Activated B cell treated with CpG ODN at 0.5 μM for 24 hours (primary cell): ENCODE data around the gene CACNB1. TPM values are rescaled to one million over a fixed set of nuclear protein-coding genes. Genes with fewer than 3 reads are reported as not detected.

ENCODE experiments used
- ATAC-seq: fragments of 200-7000 bp; cut with Tn5 transposase; one replicate; pipeline ENCODE4 v1.10.0; 2021; ENCODE audit warnings: low read depth, mild to moderate bottlenecking, moderate library complexity
- CTCF ChIA-PET: fragments of 350-600 bp; sonication (Branson Sonifier 250); formaldehyde crosslinking; loops from one replicate; lab custom pipeline; 2021; ENCODE audit warnings: antibody characterized with exemption; lab: Charles Lee
- POLR2A ChIA-PET: fragments of 350-600 bp; sonication (Branson Sonifier 250); formaldehyde crosslinking; loops from one replicate; lab custom pipeline; 2021; ENCODE audit warnings: antibody characterized with exemption; lab: Charles Lee
- DNase-seq: peaks from one replicate; pipeline ENCODE4 v3.0.0; 2022
- H3K27ac Mint-ChIP-seq: one replicate; pipeline ENCODE4 v1.8.0; 2020; ENCODE audit warnings: mixed read lengths
- H3K27me3 Mint-ChIP-seq: one replicate; pipeline ENCODE4 v1.8.0; 2021; ENCODE audit warnings: mixed read lengths
- H3K36me3 Mint-ChIP-seq: one replicate; pipeline ENCODE4 v1.8.0; 2021; ENCODE audit warnings: low read depth, mixed read lengths
- H3K4me1 Mint-ChIP-seq: one replicate; pipeline ENCODE4 v1.8.0; 2021; ENCODE audit warnings: mixed read lengths
- H3K4me3 Mint-ChIP-seq: one replicate; pipeline ENCODE4 v1.8.0; 2020; ENCODE audit warnings: mild to moderate bottlenecking, mixed read lengths
- H3K9me3 Mint-ChIP-seq: one replicate; pipeline ENCODE4 v1.8.0; 2020; ENCODE audit warnings: mixed read lengths
- intact Hi-C: fragments of 100-400 bp; cut with micrococcal nuclease; formaldehyde crosslinking; loops from one replicate; pipeline ENCODE4 v1.15.1; 2024
- total RNA-seq: library from RNA; stranded (reverse); gene quantifications from 2 replicates; pipeline ENCODE4 v1.2.3, GENCODE V29; 2022
- TF ChIP-seq, protein P1 (sequence below): fragments of 200-600 bp; IDR thresholded peaks from one replicate; pipeline ENCODE4 v1.8.0; 2022; ENCODE audit warnings: antibody characterized with exemption, mild to moderate bottlenecking

Gene CACNB1
- total RNA-seq, 1 donor from 2014 or later: 5.7 TPM

DNA sequence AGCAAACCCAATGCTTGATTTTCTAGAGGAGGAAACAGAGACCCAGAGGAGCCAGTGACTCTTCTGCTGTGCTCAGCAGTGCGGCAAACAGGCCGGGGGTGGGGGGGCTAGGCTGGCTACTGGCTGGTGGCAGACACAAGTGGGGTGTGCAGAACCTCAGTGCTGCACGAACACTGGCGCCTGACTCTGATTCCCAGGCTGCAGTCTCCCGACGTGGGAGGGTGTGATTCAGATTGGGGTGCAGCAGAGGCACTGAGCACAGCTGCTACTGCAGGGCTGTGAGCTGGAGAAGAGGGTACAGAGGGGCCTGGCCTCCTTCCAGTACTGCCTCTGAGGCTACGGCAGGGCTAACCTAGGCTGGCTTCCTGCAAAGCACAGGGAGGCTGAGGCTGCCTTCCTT, 10.7 kb upstream of the CACNB1 start:
- ATAC-seq (peak; percentile 15), DNase-seq (no peak)
- peaks cover 24% of the 10 kb centered on the region for H3K36me3 Mint-ChIP-seq
- ChIA-PET POLR2A (interaction anchor here (0.7 to 3.7 kb wide), 5 partner anchors 8 to 784 kb away, joined by 3 to 57 read pairs (median 4); partner anchors contain the start of gene RPL19), CTCF (interaction anchor here (0.9 to 7.4 kb wide), 4 partner anchors 28 to 414 kb away, joined by 3 to 177 read pairs (median 78); no protein-coding TSS in a partner anchor)
- H3K27me3 Mint-ChIP-seq: peaks cover 8% of the 10 kb centered on the region
- no peak overlapping the region for H3K27ac Mint-ChIP-seq
- no peak overlapping the region for H3K4me3 Mint-ChIP-seq
- no peaks in the 10 kb centered on the region for H3K9me3 Mint-ChIP-seq
- intact Hi-C loops: loop anchor here (2.0 to 10.0 kb wide), 2 partner anchors 17 to 417 kb away; partner anchors contain the start of genes PPP1R1B and STAC2
- peaks cover 45% of the 10 kb centered on the region for H3K4me1 Mint-ChIP-seq
- TF ChIP-seq, protein P1, sequence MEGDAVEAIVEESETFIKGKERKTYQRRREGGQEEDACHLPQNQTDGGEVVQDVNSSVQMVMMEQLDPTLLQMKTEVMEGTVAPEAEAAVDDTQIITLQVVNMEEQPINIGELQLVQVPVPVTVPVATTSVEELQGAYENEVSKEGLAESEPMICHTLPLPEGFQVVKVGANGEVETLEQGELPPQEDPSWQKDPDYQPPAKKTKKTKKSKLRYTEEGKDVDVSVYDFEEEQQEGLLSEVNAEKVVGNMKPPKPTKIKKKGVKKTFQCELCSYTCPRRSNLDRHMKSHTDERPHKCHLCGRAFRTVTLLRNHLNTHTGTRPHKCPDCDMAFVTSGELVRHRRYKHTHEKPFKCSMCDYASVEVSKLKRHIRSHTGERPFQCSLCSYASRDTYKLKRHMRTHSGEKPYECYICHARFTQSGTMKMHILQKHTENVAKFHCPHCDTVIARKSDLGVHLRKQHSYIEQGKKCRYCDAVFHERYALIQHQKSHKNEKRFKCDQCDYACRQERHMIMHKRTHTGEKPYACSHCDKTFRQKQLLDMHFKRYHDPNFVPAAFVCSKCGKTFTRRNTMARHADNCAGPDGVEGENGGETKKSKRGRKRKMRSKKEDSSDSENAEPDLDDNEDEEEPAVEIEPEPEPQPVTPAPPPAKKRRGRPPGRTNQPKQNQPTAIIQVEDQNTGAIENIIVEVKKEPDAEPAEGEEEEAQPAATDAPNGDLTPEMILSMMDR: no peak

DNA sequence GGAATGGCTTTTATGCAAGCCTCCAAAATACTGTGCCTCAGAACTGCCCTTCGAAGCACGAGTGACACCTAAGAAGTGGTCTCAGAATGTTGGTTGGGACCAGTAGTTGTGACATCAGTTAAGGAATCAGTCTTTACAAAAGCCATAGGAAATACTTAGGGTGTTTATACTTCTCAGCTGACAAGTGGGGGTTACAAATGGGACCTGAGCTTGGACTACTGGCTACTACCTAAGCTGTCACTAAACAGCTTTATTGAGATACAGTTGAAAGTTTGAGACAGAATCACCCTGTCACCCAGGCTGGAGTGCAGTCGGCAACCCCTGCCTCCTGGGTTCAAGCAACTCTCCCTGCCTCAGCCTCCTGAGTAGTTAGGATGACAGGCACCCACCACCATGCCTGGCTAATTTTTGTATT, 7.7 kb upstream of the CACNB1 start:
- H3K4me3 Mint-ChIP-seq: no peak overlapping the region
- peaks cover under 1% of the 10 kb centered on the region for H3K27me3 Mint-ChIP-seq
- H3K4me1 Mint-ChIP-seq: peaks cover 63% of the 10 kb centered on the region
- DNase-seq: no peak
- ChIA-PET CTCF (interaction anchor here (7.0 to 7.4 kb wide), 2 partner anchors 31 to 41 kb away, joined by 151 to 177 read pairs; no protein-coding TSS in a partner anchor), POLR2A (interaction anchor here (0.6 to 4.1 kb wide), 4 partner anchors 13 to 259 kb away, joined by 3 to 59 read pairs (median 5); partner anchors contain the start of gene CDK12)
- no peak for ATAC-seq
- TF ChIP-seq, protein P1: no peak
- peaks cover 51% of the 10 kb centered on the region for H3K36me3 Mint-ChIP-seq
- no peaks in the 10 kb centered on the region for H3K9me3 Mint-ChIP-seq
- intact Hi-C loops: loop anchor here (10.0 kb wide), 1 partner anchor 420 kb away; the partner anchor contains the start of gene PPP1R1B
- no peak overlapping the region for H3K27ac Mint-ChIP-seq

DNA sequence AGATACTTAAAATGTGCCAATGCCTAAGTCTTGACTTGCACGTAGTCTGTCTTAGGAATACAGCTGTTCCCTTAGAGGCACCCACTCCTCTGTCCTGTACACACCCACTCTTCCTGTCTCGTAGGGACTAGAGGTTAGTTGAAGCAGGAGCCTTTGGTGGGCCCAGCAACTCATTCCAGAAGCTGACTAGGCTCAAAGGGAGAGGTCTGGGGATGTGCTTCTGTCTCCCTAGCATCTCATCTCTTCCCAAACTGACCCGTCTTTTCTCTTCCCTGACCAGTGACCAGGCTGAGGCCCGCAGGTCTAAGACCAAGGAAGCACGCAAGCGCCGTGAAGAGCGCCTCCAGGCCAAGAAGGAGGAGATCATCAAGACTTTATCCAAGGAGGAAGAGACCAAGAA, 6.8 kb upstream of the CACNB1 start:
- POLR2A ChIA-PET: interaction anchor here (0.6 to 4.1 kb wide), 2 partner anchors 41 to 397 kb away, joined by 10 to 59 read pairs; no protein-coding TSS in a partner anchor

DNA sequence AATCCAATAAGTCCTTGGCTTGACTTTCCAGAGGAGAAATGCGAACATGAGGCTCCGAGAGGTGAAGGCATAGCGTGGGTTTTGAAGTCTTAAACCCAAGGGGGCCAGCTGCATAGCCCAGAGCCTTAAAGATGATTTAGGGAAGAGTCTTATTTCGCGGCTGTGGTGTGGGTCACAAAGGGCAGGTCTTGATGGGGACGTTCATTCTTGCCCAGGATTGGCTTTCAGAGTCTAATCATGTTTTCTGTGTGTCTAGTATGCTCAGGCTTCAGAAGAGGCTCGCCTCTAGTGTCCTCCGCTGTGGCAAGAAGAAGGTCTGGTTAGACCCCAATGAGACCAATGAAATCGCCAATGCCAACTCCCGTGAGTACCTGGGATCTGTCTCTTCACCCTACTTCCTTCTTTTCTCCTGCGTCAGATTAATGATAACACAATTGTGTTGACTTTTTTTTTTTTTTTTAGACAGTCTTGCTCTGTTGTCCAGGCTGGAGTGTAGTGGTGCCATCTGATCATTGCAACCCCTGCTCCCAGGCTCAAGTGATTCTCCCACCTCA, 3.6 kb upstream of the CACNB1 start:
- TF ChIP-seq, protein P1: no peak
- ChIA-PET CTCF (interaction anchor here (1.8 kb wide), 1 partner anchor 43 kb away, joined by 8 read pairs; no protein-coding TSS in a partner anchor), POLR2A (interaction anchor here (0.6 to 3.2 kb wide), 5 partner anchors 9 to 513 kb away, joined by 6 to 57 read pairs (median 18); no protein-coding TSS in a partner anchor)
- ATAC-seq: no peak
- intact Hi-C loops: loop anchor here (1.0 to 10.0 kb wide), 6 partner anchors 8 to 449 kb away; partner anchors contain the start of genes FBXL20, PPP1R1B and PSMB3
- no peaks in the 10 kb centered on the region for H3K27me3 Mint-ChIP-seq
- peak overlapping the region; percentile 99 for H3K4me3 Mint-ChIP-seq
- DNase-seq: no peak
- H3K4me1 Mint-ChIP-seq: peaks cover 63% of the 10 kb centered on the region
- H3K36me3 Mint-ChIP-seq: peaks cover 56% of the 10 kb centered on the region
- peak overlapping the region; percentile 100 for H3K27ac Mint-ChIP-seq
- no peaks in the 10 kb centered on the region for H3K9me3 Mint-ChIP-seq

More for the DNA sequence above, 6.8 kb upstream of the CACNB1 start:
- no peak for ATAC-seq
- intact Hi-C loops: loop anchor here (10.0 kb wide), 1 partner anchor 421 kb away; the partner anchor contains the start of gene PPP1R1B
- no peak overlapping the region for H3K4me3 Mint-ChIP-seq
- no peak overlapping the region for H3K27ac Mint-ChIP-seq
- H3K36me3 Mint-ChIP-seq: peaks cover 56% of the 10 kb centered on the region
- TF ChIP-seq, protein P1: no peak
- no peak for DNase-seq
- H3K4me1 Mint-ChIP-seq: peaks cover 65% of the 10 kb centered on the region
- H3K9me3 Mint-ChIP-seq: no peaks in the 10 kb centered on the region
- H3K27me3 Mint-ChIP-seq: no peaks in the 10 kb centered on the region
- CTCF ChIA-PET: interaction anchor here (7.0 to 7.4 kb wide), 2 partner anchors 32 to 42 kb away, joined by 151 to 177 read pairs; no protein-coding TSS in a partner anchor
